HUES64 (cell line): ENCODE measurements around the gene WDR64.
"Not testable (repeated sequence)": the region's sequence is repeated elsewhere in the genome, so short reads cannot be mapped to it uniquely, and the experiment has no call there.

Experiments
- H3K27ac ChIP-seq: 2 replicates; pipeline ENCODE4 v1.7.0; 2013; ENCODE audit warnings: low read depth, low read length, inconsistent platforms
- H3K27me3 ChIP-seq: 2 replicates; pipeline ENCODE4 v1.6.1; 2013; ENCODE audit warnings: mild to moderate bottlenecking, low read length; ENCODE audit not compliant: insufficient read depth
- H3K36me3 ChIP-seq: 2 replicates; pipeline ENCODE4 v1.6.1; 2013; ENCODE audit warnings: mild to moderate bottlenecking, low read length; ENCODE audit not compliant: insufficient read depth
- H3K4me1 ChIP-seq: 2 replicates; pipeline ENCODE4 v1.6.1; 2013; ENCODE audit warnings: mild to moderate bottlenecking, low read length, moderate library complexity; ENCODE audit not compliant: insufficient read depth
- H3K4me3 ChIP-seq: 2 replicates; pipeline ENCODE4 v1.5.1; 2013; ENCODE audit warnings: mild to moderate bottlenecking, low read length, moderate library complexity
- H3K9ac ChIP-seq: 2 replicates; pipeline ENCODE4 v1.6.1; 2013; ENCODE audit warnings: mild to moderate bottlenecking, low read depth, low read length
- H3K9me3 ChIP-seq: 2 replicates; pipeline ENCODE4 v1.6.1; 2013; ENCODE audit warnings: low read depth, low read length; ENCODE audit not compliant: insufficient read depth
- WGBS: fragments of 150-250, 120-280 bp; methylation state at CpG from one replicate; pipeline ENCODE4 v1.1.7; 2013; ENCODE audit warnings: missing lambda C conversion rate; 5-methylcytosine and 5-hydroxymethylcytosine counted together

WDR64 gene

GRCh38 chr1:241816008-241816407, 163.9 kb downstream of the WDR64 start:
- Histone ChIP-seq H3K27me3 (no peaks in the 10 kb centered on the region), H3K9ac (no peak overlapping the region), H3K4me3 (no peak overlapping the region), H3K4me1 (no peaks in the 10 kb centered on the region), H3K36me3 (no peaks in the 10 kb centered on the region), H3K27ac (no peak overlapping the region), H3K9me3 (no peaks in the 10 kb centered on the region)
- WGBS: 80% methylated on average over 6 of the region's 6 CpGs

- Histone ChIP-seq H3K9ac (no peak overlapping the region), H3K4me1 (no peaks in the 10 kb centered on the region), H3K9me3 (no peaks in the 10 kb centered on the region), H3K27me3 (no peaks in the 10 kb centered on the region), H3K36me3 (no peaks in the 10 kb centered on the region), H3K27ac (no peak overlapping the region), H3K4me3 (no peak overlapping the region)
- 71% methylated on average over 1 of the region's 1 CpG for WGBS
Observed at GRCh38 chr1:241817331-241817792, 165.3 kb downstream of the WDR64 start.

GRCh38 chr1:241817956-241818612, 166.0 kb downstream of the WDR64 start:
- Histone ChIP-seq H3K9me3 (no peaks in the 10 kb centered on the region), H3K4me1 (no peaks in the 10 kb centered on the region), H3K36me3 (no peaks in the 10 kb centered on the region), H3K27ac (no peak overlapping the region), H3K4me3 (no peak overlapping the region), H3K27me3 (no peaks in the 10 kb centered on the region), H3K9ac (no peak overlapping the region)
- WGBS: 90% methylated on average over 3 of the region's 3 CpGs

- H3K27me3 ChIP-seq: no peaks in the 10 kb centered on the region
- H3K4me3 ChIP-seq: no peak overlapping the region
- 94% methylated on average over 4 of the region's 4 CpGs for WGBS
- no peak overlapping the region for H3K9ac ChIP-seq
- H3K4me1 ChIP-seq: no peaks in the 10 kb centered on the region
- no peaks in the 10 kb centered on the region for H3K9me3 ChIP-seq
- H3K36me3 ChIP-seq: no peaks in the 10 kb centered on the region
- no peak overlapping the region for H3K27ac ChIP-seq
Observed at GRCh38 chr1:241819340-241819866, 167.3 kb downstream of the WDR64 start.

- WGBS: 93% methylated on average over 4 of the region's 4 CpGs
- Histone ChIP-seq H3K36me3 (no peaks in the 10 kb centered on the region), H3K9ac (no peak overlapping the region), H3K4me1 (no peaks in the 10 kb centered on the region), H3K27ac (no peak overlapping the region), H3K9me3 (no peaks in the 10 kb centered on the region), H3K4me3 (no peak overlapping the region), H3K27me3 (no peaks in the 10 kb centered on the region)
Observed at GRCh38 chr1:241821363-241821762, 169.3 kb downstream of the WDR64 start.

GRCh38 chr1:241822846-241823245, 170.8 kb downstream of the WDR64 start:
- Histone ChIP-seq H3K27me3 (no peaks in the 10 kb centered on the region), H3K9ac (no peak overlapping the region), H3K36me3 (no peaks in the 10 kb centered on the region), H3K4me1 (no peaks in the 10 kb centered on the region), H3K4me3 (no peak overlapping the region), H3K9me3 (no peaks in the 10 kb centered on the region), H3K27ac (no peak overlapping the region)

- Histone ChIP-seq H3K4me1 (no peaks in the 10 kb centered on the region), H3K4me3 (no peak overlapping the region), H3K9ac (no peak overlapping the region), H3K9me3 (no peaks in the 10 kb centered on the region), H3K36me3 (no peaks in the 10 kb centered on the region), H3K27me3 (no peaks in the 10 kb centered on the region), H3K27ac (no peak overlapping the region)
- WGBS: 94% methylated on average over 1 of the region's 1 CpG
Observed at GRCh38 chr1:241823925-241824324, 171.8 kb downstream of the WDR64 start.

GRCh38 chr1:241825581-241825980, 173.5 kb downstream of the WDR64 start:
- no peaks in the 10 kb centered on the region for H3K36me3 ChIP-seq
- no peaks in the 10 kb centered on the region for H3K4me1 ChIP-seq
- H3K27me3 ChIP-seq: no peaks in the 10 kb centered on the region
- H3K9ac ChIP-seq: no peak overlapping the region
- no peak overlapping the region for H3K27ac ChIP-seq
- H3K9me3 ChIP-seq: no peaks in the 10 kb centered on the region
- H3K4me3 ChIP-seq: no peak overlapping the region

GRCh38 chr1:241826613-241827012, 174.5 kb downstream of the WDR64 start:
- not testable (repeated sequence) for H3K9ac ChIP-seq, H3K4me3 ChIP-seq, H3K9me3 ChIP-seq, H3K4me1 ChIP-seq, H3K27ac ChIP-seq, H3K27me3 ChIP-seq, H3K36me3 ChIP-seq
- WGBS: 93% methylated on average over 8 of the region's 9 CpGs

GRCh38 chr1:241827264-241827663, 175.2 kb downstream of the WDR64 start:
- WGBS: 86% methylated on average over 2 of the region's 2 CpGs
- H3K9ac ChIP-seq: no peak overlapping the region
- H3K27ac ChIP-seq: no peak overlapping the region
- H3K36me3 ChIP-seq: no peaks in the 10 kb centered on the region
- no peaks in the 10 kb centered on the region for H3K9me3 ChIP-seq
- H3K27me3 ChIP-seq: no peaks in the 10 kb centered on the region
- no peak overlapping the region for H3K4me3 ChIP-seq
- no peaks in the 10 kb centered on the region for H3K4me1 ChIP-seq

GRCh38 chr1:241828463-241829021, 176.5 kb downstream of the WDR64 start:
- Histone ChIP-seq H3K27ac (no peak overlapping the region), H3K4me3 (no peak overlapping the region), H3K36me3 (no peaks in the 10 kb centered on the region), H3K9me3 (no peaks in the 10 kb centered on the region), H3K27me3 (no peaks in the 10 kb centered on the region), H3K4me1 (no peaks in the 10 kb centered on the region), H3K9ac (no peak overlapping the region)
- WGBS: 81% methylated on average over 3 of the region's 3 CpGs

GRCh38 chr1:241829468-241829867, 177.4 kb downstream of the WDR64 start:
- Histone ChIP-seq H3K36me3 (no peaks in the 10 kb centered on the region), H3K4me1 (no peaks in the 10 kb centered on the region), H3K4me3 (no peak overlapping the region), H3K27me3 (no peaks in the 10 kb centered on the region), H3K27ac (no peak overlapping the region), H3K9ac (no peak overlapping the region), H3K9me3 (no peaks in the 10 kb centered on the region)
